ENCODE results near the gene NAPB.

The NAPB gene

GRCh38 chr20:23438661-23439060 lies 17.4 kb upstream of the NAPB start:
- no peak for DNase-seq (ENCODE audit: low read depth in 1 of 2, low spot score in 1 of 2)

DNA sequence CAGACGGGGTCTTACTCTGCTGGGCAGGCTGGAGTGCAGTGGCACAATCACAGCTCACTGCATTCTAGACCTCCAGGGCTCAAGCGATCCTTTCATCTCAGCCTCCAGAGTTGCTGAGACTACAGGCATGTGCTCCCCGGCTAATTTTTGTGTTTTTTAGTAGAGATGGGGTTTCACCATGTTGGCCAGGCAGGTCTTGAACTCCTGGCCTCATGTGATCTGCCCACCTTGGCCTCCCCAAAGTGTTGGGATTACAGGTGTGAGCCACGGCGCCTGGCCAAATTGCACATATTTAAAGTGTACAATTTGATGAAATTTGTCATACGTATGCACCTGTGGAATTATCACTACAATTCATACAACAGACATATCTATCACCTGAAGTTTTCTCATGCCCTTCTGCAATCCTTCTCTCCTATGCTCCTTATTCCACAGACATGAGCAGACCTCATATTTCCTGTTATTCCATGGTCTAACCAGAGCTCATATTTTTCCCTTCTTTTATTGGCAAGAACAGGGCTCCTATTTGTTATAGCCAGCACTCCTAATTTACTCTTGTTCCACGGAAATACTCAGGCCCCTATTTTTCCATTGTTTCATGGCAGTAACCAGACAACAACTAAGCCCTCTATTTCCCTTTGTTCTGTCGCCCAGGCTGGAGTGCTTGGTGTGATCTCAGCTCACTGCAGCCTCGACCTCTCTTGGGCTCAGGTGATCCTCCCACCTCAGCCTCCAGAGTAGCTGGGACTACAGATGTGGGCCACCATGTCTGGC lies 16.0 kb upstream of the NAPB start:
- no peak for DNase-seq (ENCODE audit: low read depth in 1 of 2, low spot score in 1 of 2)

GRCh38 chr20:23436681-23437080 lies 15.4 kb upstream of the NAPB start:
- no peak for DNase-seq (ENCODE audit: low read depth in 1 of 2, low spot score in 1 of 2)

DNA sequence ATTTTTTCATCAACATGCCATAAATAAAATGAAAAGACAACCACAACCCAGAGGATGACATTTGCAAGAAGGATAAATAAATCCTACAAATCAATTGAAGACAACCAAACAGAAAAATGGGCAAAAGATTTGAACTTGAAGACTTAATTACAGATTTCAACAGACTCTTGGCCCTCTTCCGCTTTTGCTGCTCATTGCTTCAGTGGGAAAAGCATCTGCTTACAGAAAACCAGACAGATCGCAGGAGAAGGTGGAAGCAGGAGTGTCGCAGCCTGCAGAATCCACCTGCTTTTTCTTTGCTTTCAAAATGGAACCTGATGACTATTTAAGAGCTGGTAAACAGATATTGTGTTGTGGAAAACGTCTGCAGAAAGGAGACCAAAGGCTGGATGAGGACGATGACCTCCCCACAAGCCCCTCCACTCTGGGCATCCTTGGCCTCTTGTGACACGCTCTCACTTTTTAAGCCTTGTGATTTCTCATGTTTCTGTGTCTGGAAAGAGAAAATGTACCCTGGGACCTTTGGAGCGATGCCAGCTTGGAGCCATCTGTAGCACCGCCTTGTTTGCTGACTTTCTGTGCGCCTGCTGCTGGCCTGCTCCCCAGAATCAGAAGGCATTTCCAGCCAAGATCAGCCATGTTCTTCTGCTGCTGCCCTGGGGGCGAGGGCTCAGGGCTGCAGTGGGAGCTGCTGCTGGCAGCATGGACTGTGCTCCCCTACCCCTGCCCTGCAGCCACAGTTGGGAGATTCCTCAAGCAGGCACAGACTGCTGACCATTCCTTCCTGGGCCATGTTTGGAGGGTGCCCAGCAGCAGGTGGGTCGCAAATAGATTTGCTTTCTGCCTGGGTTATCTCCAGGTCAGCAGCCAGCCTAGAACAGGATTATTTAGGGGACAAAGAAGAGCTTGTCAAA lies 14.6 kb upstream of the NAPB start:
- DNase-seq (ENCODE audit: low read depth in 1 of 2, low spot score in 1 of 2): no peak

- no peak for DNase-seq (ENCODE audit: low read depth in 1 of 2, low spot score in 1 of 2)
These were observed 13.4 kb upstream of the NAPB start for GRCh38 chr20:23434521-23435313.

GRCh38 chr20:23433628-23434027 lies 12.3 kb upstream of the NAPB start:
- no peak for DNase-seq (ENCODE audit: low read depth in 1 of 2, low spot score in 1 of 2)

DNA sequence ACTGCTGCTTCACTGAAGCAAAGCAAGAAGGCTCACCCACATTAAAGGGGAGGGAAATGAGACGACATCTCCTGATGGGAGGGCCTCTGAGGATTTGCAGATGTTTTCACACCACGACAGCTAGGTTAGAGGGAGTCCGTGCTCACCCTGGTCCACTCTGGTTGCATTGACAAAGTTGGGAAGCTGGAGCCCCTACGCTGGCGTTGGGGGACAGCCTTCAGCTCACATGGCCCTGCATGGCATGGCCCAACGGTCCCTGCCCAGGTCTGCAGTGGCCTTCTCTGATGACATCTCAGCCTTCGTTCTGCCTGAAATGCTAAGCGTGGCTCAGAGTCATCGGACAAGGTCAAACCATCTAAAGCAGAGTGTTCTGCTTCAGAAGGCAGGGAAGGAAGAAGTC lies 3.8 kb upstream of the NAPB start:
- DNase-seq (ENCODE audit: low read depth in 1 of 2, low spot score in 1 of 2): no peak

- DNase-seq (ENCODE audit: low read depth in 1 of 2, low spot score in 1 of 2): peak in 1 of 2 donors; percentile 35
These were observed 1.0 kb downstream of the NAPB start for GRCh38 chr20:23419995-23420901.

GRCh38 chr20:23419657-23419994 lies 1.7 kb downstream of the NAPB start:
- no peak for DNase-seq (ENCODE audit: low read depth in 1 of 2, low spot score in 1 of 2)

DNA sequence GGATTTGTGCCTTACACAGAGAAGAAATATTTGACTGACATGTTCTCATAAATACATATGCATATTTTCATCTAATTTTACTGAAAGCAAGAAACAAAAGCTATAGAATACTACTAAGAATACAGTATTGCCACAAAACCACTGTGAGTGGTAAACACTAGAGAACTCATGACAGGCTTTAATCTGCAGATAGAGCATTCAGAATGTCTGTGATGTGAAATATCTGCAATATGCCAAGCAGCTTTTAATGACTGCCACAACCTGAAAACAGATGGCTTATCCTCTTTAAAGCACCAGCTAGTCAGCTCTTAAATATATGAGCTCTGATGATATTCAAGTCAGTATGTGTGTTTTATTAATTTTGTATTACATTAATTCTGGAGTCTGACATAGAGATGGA lies 3.4 kb downstream of the NAPB start:
- no peak for DNase-seq (ENCODE audit: low read depth in 1 of 2, low spot score in 1 of 2)

- DNase-seq (ENCODE audit: low read depth in 1 of 2, low spot score in 1 of 2): no peak
These were observed 5.2 kb downstream of the NAPB start for GRCh38 chr20:23415959-23416583.

DNA sequence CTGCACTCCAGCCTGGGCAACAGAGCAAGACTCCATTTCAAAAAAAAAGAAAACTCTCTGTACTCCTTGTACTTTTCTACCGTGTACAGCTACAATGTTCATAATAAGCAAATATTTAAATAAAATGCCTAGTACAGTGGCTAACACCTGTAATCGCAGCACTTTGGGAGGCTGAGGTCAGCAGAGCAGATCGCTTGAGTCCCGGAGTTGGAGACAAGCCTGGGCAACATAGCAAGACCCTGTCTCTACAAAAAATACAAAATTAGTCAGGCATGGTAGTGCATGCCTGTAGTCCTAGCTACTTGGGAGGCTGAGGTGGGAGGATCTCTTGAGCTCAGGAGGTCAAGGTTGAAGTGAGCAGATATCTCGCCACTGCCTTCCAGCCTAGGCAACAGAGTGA lies 5.7 kb downstream of the NAPB start:
- DNase-seq (ENCODE audit: low read depth in 1 of 2, low spot score in 1 of 2): no peak

DNA sequence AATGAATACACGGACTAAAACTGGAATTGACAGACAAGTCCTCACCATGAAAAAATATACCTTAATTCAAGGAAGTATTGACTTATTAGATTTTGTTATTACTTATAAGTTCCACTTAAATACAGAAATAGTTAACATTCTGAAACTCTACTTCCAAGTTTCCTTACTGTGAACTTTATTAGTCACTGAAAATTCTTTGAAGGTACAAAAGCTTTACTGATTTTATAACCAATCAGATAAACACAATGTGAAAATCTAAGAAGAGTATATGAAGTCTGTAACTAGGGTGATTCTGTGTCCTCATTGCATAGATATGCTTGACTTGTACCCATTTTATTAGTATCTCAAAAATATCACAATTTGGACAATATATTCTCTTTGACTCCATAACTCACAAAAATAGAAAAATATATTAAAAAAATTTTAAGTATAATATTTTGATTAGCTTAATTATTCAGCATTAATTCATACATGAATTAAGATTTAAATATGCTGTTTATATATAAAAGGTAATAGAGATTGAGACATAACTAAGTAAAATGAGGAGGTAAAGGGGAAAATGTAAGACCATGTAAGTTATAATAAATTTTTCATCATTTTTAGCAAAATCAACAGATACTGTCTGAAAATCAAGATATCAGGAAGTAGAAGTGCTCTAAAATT lies 6.6 kb downstream of the NAPB start:
- DNase-seq (ENCODE audit: low read depth in 1 of 2, low spot score in 1 of 2): no peak

- DNase-seq (ENCODE audit: low read depth in 1 of 2, low spot score in 1 of 2): no peak
These were observed 7.3 kb downstream of the NAPB start for GRCh38 chr20:23413862-23414422.

DNA sequence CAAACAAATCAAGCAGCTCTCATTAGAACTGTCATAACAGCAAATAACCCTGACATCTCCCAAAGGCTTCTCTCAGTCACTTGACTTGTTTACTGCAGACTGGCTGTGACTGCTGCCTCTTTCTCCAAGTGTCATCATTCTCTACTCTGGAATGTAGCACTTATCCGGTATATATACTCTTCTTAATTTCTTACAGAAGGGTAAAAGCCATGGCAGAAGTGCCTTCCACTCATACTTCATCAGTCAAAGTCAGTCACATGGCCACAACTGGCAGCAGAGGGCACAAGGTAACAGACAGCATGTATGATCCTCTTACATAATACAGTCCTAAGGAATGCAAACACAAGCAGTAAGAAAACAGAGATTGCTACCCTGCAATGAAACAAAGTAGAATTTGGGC lies 9.3 kb downstream of the NAPB start:
- no peak for DNase-seq (ENCODE audit: low read depth in 1 of 2, low spot score in 1 of 2)

GRCh38 chr20:23410916-23411695 lies 10.2 kb downstream of the NAPB start:
- DNase-seq (ENCODE audit: low read depth in 1 of 2, low spot score in 1 of 2): no peak

DNA sequence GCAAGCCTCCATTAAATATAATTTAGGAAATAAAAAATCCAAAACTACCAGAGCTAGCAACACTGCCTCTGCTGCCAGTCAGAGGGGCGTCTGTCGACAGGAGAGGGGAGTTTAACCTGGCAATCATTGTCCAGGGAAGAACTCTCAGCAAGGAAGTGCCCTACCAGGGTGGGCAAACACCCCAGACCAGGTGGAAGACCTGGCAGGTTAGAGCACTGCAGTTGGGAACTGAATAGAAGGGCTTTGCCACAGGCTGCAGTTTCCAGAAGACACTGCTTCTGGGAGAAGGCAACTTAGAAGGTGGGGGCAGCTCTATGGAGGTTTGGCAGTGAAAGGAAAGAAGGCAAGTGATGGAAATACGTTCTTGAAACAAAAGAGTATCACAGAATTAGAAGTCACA lies 11.5 kb downstream of the NAPB start:
- no peak for DNase-seq (ENCODE audit: low read depth in 1 of 2, low spot score in 1 of 2)

DNA sequence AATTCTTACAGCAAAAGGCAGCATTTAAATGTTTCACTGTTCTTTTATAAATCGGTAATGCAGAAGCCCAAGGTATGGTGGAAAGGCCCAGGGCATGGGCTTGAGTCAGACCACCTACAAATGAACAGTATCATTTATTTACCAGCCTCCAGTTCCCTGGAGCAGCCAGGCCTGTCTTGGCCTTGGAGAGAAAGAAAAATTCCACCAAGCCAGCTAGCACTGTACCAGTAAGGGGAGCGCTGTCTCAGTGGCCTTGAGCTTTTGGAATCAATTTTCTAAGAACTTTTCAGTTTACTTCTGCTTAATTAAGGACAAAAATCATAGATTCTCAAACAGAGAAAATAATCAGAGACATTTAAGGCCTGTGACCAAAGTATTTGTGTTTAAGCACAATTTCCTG lies 12.3 kb downstream of the NAPB start:
- DNase-seq (ENCODE audit: low read depth in 1 of 2, low spot score in 1 of 2): no peak

Data from activated T-helper 1 cell treated with anti-CD3 and anti-CD28 coated beads, Interleukin-2, amount 50 U/mL, for 16 hours (primary cell).